ENCODE measurements around the gene SVOP.
"Not testable (repeated sequence)": the region's sequence is repeated elsewhere in the genome, so short reads cannot be mapped to it uniquely, and the experiment has no call there.

- not testable (repeated sequence) for TF ChIP-seq CTCF, EP300, POLR2A (IDR thresholded peaks at IDR 0.05)
Observed at GRCh38 chr12:108859141-108859922, 161.5 kb downstream of the SVOP start.

All from tibial nerve (tissue), 4 donors.